A549 treated with dexamethasone at 1 μM for 4 hours (cell line): ENCODE measurements around the gene ADAMTSL5. TPM values are rescaled to one million over a fixed set of nuclear protein-coding genes. Genes with fewer than 3 reads are reported as not detected.

Experiments used
- total RNA-seq: library from RNA; stranded (reverse); fragments of 200-300 nt; extraction: Qiagen RNA extraction; gene quantifications from 5 replicates; pipeline ENCODE4 v1.2.3, GENCODE V29; 2022

ADAMTSL5 gene, protein sequence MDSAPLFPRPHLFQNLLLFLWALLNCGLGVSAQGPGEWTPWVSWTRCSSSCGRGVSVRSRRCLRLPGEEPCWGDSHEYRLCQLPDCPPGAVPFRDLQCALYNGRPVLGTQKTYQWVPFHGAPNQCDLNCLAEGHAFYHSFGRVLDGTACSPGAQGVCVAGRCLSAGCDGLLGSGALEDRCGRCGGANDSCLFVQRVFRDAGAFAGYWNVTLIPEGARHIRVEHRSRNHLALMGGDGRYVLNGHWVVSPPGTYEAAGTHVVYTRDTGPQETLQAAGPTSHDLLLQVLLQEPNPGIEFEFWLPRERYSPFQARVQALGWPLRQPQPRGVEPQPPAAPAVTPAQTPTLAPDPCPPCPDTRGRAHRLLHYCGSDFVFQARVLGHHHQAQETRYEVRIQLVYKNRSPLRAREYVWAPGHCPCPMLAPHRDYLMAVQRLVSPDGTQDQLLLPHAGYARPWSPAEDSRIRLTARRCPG
- total RNA-seq = 2.4 to 4.9 TPM (median 3.0 TPM) in 5 replicates

GRCh38 chr19:1512671-1513498, at the start of gene ADAMTSL5:
Gene ADAMTSL5, minus strand, starts transcription at chr19:1513019. Its CDS starts 2,076 bp downstream, at chr19:1510943.

GRCh38 chr19:1523412-1524286, 10.8 kb upstream of the ADAMTSL5 start, which contains the start of gene PLK5:
Gene PLK5, plus strand, starts transcription at chr19:1524077. Its CDS starts 2,920 bp downstream, at chr19:1526997.

GRCh38 chr19:1491114-1491848, 21.5 kb downstream of the ADAMTSL5 start, which contains the start of gene REEP6:
Gene REEP6, plus strand, starts transcription at chr19:1491181. Its CDS starts 89 bp downstream, at chr19:1491270.

DNA sequence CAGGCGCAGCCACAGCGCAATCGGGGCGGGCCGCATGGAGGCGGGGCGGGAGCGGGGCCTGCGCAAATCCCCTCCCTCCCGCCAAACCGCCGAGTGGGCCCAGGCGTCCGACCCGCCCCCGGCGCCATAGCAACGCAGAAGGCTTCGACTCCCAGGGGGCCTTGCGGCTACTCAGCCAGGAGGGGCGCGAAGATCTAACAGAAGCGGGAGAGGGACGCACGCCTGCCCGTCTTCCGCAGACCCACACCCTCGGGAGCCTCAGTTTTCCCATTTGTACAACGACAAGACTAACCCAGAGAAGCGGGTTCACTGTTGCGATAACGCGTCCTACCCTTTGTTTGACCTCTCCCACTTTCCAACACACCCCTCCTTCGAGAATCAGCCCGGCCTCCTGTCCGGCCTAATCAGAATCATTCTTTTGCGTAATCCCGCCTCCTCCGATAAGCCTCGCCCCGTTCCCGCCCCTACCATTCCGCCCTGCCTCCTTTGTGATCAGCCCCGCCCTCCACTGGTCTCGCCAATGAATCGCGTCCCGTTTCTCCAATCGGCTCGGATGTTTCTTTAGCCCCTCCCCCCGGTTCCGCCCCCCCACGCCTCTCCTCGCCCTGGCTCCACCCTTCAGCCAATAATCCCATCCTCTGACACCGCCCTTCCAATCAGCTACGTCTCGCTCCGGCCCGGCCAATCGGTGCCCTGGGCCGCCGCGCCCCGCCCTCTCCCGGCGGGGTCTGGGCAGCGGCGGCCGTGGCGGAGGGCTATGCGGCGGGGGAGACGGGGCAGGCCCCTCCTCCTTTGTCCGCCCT, 22.3 kb downstream of the ADAMTSL5 start, which contains the start of gene PCSK4:
PCSK4 (minus strand) TSS at position 40 of the 803 bp plus-strand sequence; CDS start at position 36, 4 bp downstream.

GRCh38 chr19:1478934-1479707, 33.7 kb downstream of the ADAMTSL5 start, which contains the start of gene C19orf25:
Gene C19orf25, minus strand, starts transcription at chr19:1479215. Its CDS starts 312 bp downstream, at chr19:1478903.

Other genes starting within 250 kb of the ADAMTSL5 start
- gene CIRBP, start 243.7 kb downstream of the ADAMTSL5 start, total RNA-seq = 102 to 197 TPM (median 115 TPM) in 5 replicates
- 46.5 to 92.2 TPM (median 76.5 TPM) in 5 replicates for gene FAM174C, start 237.5 kb downstream of the ADAMTSL5 start, total RNA-seq
- gene EFNA2, start 227.1 kb downstream of the ADAMTSL5 start, total RNA-seq = 0.88 to 2.2 TPM (median 2.1 TPM) in 5 replicates
- 65.2 to 75.4 TPM (median 72.9 TPM) in 5 replicates for gene NDUFS7, start 129.1 kb downstream of the ADAMTSL5 start, total RNA-seq
- 25.9 to 45.1 TPM (median 41.6 TPM) in 5 replicates for gene GAMT, start 111.5 kb downstream of the ADAMTSL5 start, total RNA-seq
- gene DAZAP1, start 105.4 kb downstream of the ADAMTSL5 start, total RNA-seq = 79.5 to 119 TPM (median 110 TPM) in 5 replicates
- gene RPS15, start 74.6 kb downstream of the ADAMTSL5 start, total RNA-seq = 1,548 to 1,857 TPM (median 1,670 TPM) in 5 replicates
- gene APC2, start 62.9 kb downstream of the ADAMTSL5 start, total RNA-seq = 0.87 to 1.9 TPM (median 1.6 TPM) in 5 replicates
- 8.7 to 17.7 TPM (median 16.1 TPM) in 5 replicates for gene C19orf25, start 33.8 kb downstream of the ADAMTSL5 start, total RNA-seq
- 0.38 to 1.2 TPM (median 0.78 TPM) in 5 replicates for gene PCSK4, start 22.7 kb downstream of the ADAMTSL5 start, total RNA-seq
- 4.1 to 6.0 TPM (median 5.6 TPM) in 5 replicates for gene REEP6, start 21.8 kb downstream of the ADAMTSL5 start, total RNA-seq
- gene PLK5, start 11.1 kb upstream of the ADAMTSL5 start, total RNA-seq = not detected in 5 replicates
- 6.6 to 13.6 TPM (median 9.9 TPM) in 5 replicates for gene MEX3D, start 55.3 kb upstream of the ADAMTSL5 start, total RNA-seq
- 28.2 to 52.9 TPM (median 48.4 TPM) in 5 replicates for gene MBD3, start 79.8 kb upstream of the ADAMTSL5 start, total RNA-seq
- 110 to 133 TPM (median 114 TPM) in 5 replicates for gene UQCR11, start 92.4 kb upstream of the ADAMTSL5 start, total RNA-seq
- 49.9 to 74.5 TPM (median 66.2 TPM) in 5 replicates for gene TCF3, start 139.6 kb upstream of the ADAMTSL5 start, total RNA-seq
- gene ONECUT3, start 240.5 kb upstream of the ADAMTSL5 start, total RNA-seq = 0.01 TPM in 2 of 5 replicates, not detected in the others